Ishikawa (cell line): ENCODE measurements around the gene ZNF74.

ENCODE experiments used
- EP300 ChIP-seq: IDR thresholded peaks from 2 replicates; pipeline ENCODE4 v1.6.1; 2012; ENCODE audit warnings: borderline replicate concordance
- FOXM1 ChIP-seq: IDR thresholded peaks from 2 replicates; pipeline ENCODE4 v1.6.1; 2012; ENCODE audit warnings: low read depth, borderline replicate concordance

- TF ChIP-seq FOXM1 (no peak), EP300 (no peak)
Observed at GRCh38 chr22:20420157-20420842, 26.3 kb downstream of the ZNF74 start.
